H1 (cell line): ENCODE measurements around the gene BCAS2. TPM values are rescaled to one million over a fixed set of nuclear protein-coding genes. Genes with fewer than 3 reads are reported as not detected.

ENCODE experiments used
- BCL11A ChIP-seq, 2 experiments: IDR thresholded peaks; one replicate each; pipeline ENCODE4 v1.6.1; 2011; ENCODE audit warnings: low read depth in 2 of 2, low read length in 2 of 2, mild to moderate bottlenecking in 2 of 2
- CBX5 ChIP-seq: fragments of 300-800, 300-1000 bp; sonication (generic); IDR thresholded peaks from 2 replicates; pipeline ENCODE4 v1.7.1; 2016; ENCODE audit warnings: antibody characterized with exemption, low read length, low read depth
- CHD2 ChIP-seq: IDR thresholded peaks from 2 replicates; pipeline ENCODE4 v1.6.1; 2012; ENCODE audit warnings: low read length, improper control_type of control experiment
- CTBP2 ChIP-seq: IDR thresholded peaks from 2 replicates; pipeline ENCODE4 v1.7.0; 2011; ENCODE audit warnings: borderline replicate concordance, mild to moderate bottlenecking, moderate library complexity, mixed read lengths, low read length; ENCODE audit not compliant: insufficient read depth, insufficient read length
- CTCF ChIP-seq, 3 experiments: IDR thresholded peaks; 1 replicate in 2 of 3; 2 replicates in 1 of 3; pipeline versions ENCODE4 v1.5.1 to v1.6.1; 2011; ENCODE audit warnings: low read length in 3 of 3, mild to moderate bottlenecking in 3 of 3, inconsistent platforms in 2 of 3, low read depth in 1 of 3, moderate library complexity in 1 of 3; ENCODE audit not compliant: insufficient read depth in 1 of 3; ENCODE audit errors: control extremely low read depth in 1 of 3
- EGR1 ChIP-seq: IDR thresholded peaks from 2 replicates; pipeline ENCODE4 v1.6.1; 2011; ENCODE audit warnings: low read depth, low read length, borderline replicate concordance
- HDAC2 ChIP-seq, 2 experiments: fragments of 300-600 bp in 1 of 2; sonication (generic) in 1 of 2; IDR thresholded peaks; 2 replicates each; pipeline ENCODE4 v1.6.1; 2011 to 2012; ENCODE audit warnings: low read depth in 2 of 2, low read length in 2 of 2, mild to moderate bottlenecking in 2 of 2, moderate library complexity in 2 of 2, borderline replicate concordance in 1 of 2, inconsistent platforms in 1 of 2
- NRF1 ChIP-seq: IDR thresholded peaks from 2 replicates; pipeline ENCODE4 v1.6.1; 2011; ENCODE audit warnings: mild to moderate bottlenecking, low read depth, low read length, improper control_type of control experiment
- polyA plus RNA-seq, 7 experiments: library from polyadenylated mRNA; depleted of rRNA in 3 of 7; stranded (reverse) in 5 of 7; unstranded in 2 of 7; fragments of >200 nt in 5 of 7; fragments of 200-250 nt in 2 of 7; gene quantifications; 1 replicate in 5 of 7; 2 replicates in 1 of 7; 4 replicates in 1 of 7; pipeline versions ENCODE4 v1.2.1 to v1.2.3, GENCODE V29; 2011 to 2013; ENCODE audit warnings: missing spikeins in 2 of 7, mixed read lengths in 2 of 7
- total RNA-seq: library from RNA; stranded (reverse); fragmentation: NEBNext Ultra II Directional; extraction: Animal tissue kit (Norgen Biotek cat#: 25700); gene quantifications from 2 replicates; pipeline ENCODE4 v1.2.1, GENCODE V29; 2021

Gene BCAS2
- total and polyA plus RNA-seq, 2 of the 8 experiments (the other 6 are each of a cell fraction or from before 2014, with no cell fraction given): 18.0 to 52.2 TPM

- TF ChIP-seq CTCF (IDR thresholded peaks at IDR 0.05; ENCODE audit: control extremely low read depth in 1 of 3, insufficient read depth in 1 of 3, low read depth in 1 of 3, low read length in 3 of 3): no peak
- no peak for TF ChIP-seq CBX5
- no peak for TF ChIP-seq EGR1
- TF ChIP-seq CHD2: no peak
- TF ChIP-seq BCL11A (IDR thresholded peaks at IDR 0.05; ENCODE audit: low read depth in 2 of 2, low read length in 2 of 2): no peak
- TF ChIP-seq CTBP2: no peak
- TF ChIP-seq NRF1: no peak
- TF ChIP-seq HDAC2 (IDR thresholded peaks at IDR 0.05; ENCODE audit: borderline replicate concordance in 1 of 2, low read depth in 2 of 2, low read length in 2 of 2): no peak
Observed at GRCh38 chr1:114547076-114547475, 34.3 kb downstream of the BCAS2 start (continued).
